GM23338 (cell line): Measurements from ENCODE around the gene GFOD1. TPM values are rescaled to one million over a fixed set of nuclear protein-coding genes. Genes with fewer than 3 reads are reported as not detected.
"Not testable (repeated sequence)": the region's sequence is repeated elsewhere in the genome, so short reads cannot be mapped to it uniquely, and the experiment has no call there.

ENCODE experiments used
- ATAC-seq: fragments of 200-7000 bp; cut with Tn5 transposase; 3 replicates; pipeline ENCODE4 v1.9.1; 2020
- DNase-seq: peaks from one replicate; pipeline ENCODE4 v3.0.0-alpha.2; 2015; ENCODE audit warnings: low spot score
- H2AFZ ChIP-seq: fragments of 200-600 bp; sonication (generic); 2 replicates; pipeline ENCODE4 v1.8.0; 2016; ENCODE audit warnings: antibody characterized with exemption, mild to moderate bottlenecking, moderate library complexity
- H3F3A ChIP-seq: fragments of 200-600 bp; sonication (generic); replicated peaks from 2 replicates; pipeline ENCODE4 v1.8.0; 2017; ENCODE audit warnings: antibody characterized with exemption, mixed run types, low read depth
- H3K27ac ChIP-seq: fragments of 200-600 bp; sonication (generic); 2 replicates; pipeline ENCODE4 v1.6.1; 2016; ENCODE audit warnings: low read depth
- H3K27me3 ChIP-seq: fragments of 200-600 bp; sonication (generic); 2 replicates; pipeline ENCODE4 v1.8.0; 2016; ENCODE audit warnings: mild to moderate bottlenecking, mixed run types, moderate library complexity; ENCODE audit not compliant: insufficient read depth
- H3K36me3 ChIP-seq: fragments of 200-600 bp; sonication (generic); 2 replicates; pipeline ENCODE4 v1.8.0; 2016; ENCODE audit warnings: mild to moderate bottlenecking; ENCODE audit not compliant: insufficient read depth
- H3K4me1 ChIP-seq: fragments of 200-600 bp; sonication (generic); 2 replicates; pipeline ENCODE4 v1.8.0; 2016; ENCODE audit warnings: mild to moderate bottlenecking, moderate library complexity; ENCODE audit not compliant: insufficient read depth
- H3K4me2 ChIP-seq: fragments of 200-600 bp; sonication (generic); 2 replicates; pipeline ENCODE4 v1.7.1; 2017; ENCODE audit warnings: mixed run types
- H3K4me3 ChIP-seq: fragments of 200-600 bp; sonication (generic); 2 replicates; pipeline ENCODE4 v1.6.1; 2016; ENCODE audit warnings: mixed run types
- H3K79me2 ChIP-seq: fragments of 200-600 bp; sonication (generic); replicated peaks from 2 replicates; pipeline ENCODE4 v1.8.0; 2017; ENCODE audit warnings: mild to moderate bottlenecking; ENCODE audit not compliant: insufficient read depth
- H3K9me2 ChIP-seq: fragments of 200-600 bp; sonication (generic); 2 replicates; pipeline ENCODE4 v1.8.0; 2017; ENCODE audit not compliant: insufficient read depth
- H4K20me1 ChIP-seq: fragments of 200-600 bp; sonication (generic); replicated peaks from 2 replicates; pipeline ENCODE4 v1.8.0; 2017; ENCODE audit warnings: mild to moderate bottlenecking; ENCODE audit not compliant: insufficient read depth
- H3K27ac Mint-ChIP-seq: 2 replicates; pipeline ENCODE4 v1.8.0; 2020; ENCODE audit warnings: inconsistent platforms, mild to moderate bottlenecking, moderate library complexity, mixed read lengths
- H3K27me3 Mint-ChIP-seq: 3 replicates; pipeline ENCODE4 v1.8.0; 2022; ENCODE audit warnings: low read depth, mild to moderate bottlenecking, moderate library complexity, mixed read lengths, inconsistent platforms; ENCODE audit not compliant: insufficient read depth, poor library complexity
- H3K36me3 Mint-ChIP-seq: 3 replicates; pipeline ENCODE4 v1.8.0; 2021; ENCODE audit warnings: low read depth, mild to moderate bottlenecking, inconsistent platforms, moderate library complexity, mixed read lengths
- H3K4me1 Mint-ChIP-seq: 3 replicates; pipeline ENCODE4 v1.8.0; 2020; ENCODE audit warnings: mild to moderate bottlenecking, inconsistent platforms, mixed read lengths
- H3K4me3 Mint-ChIP-seq: 3 replicates; pipeline ENCODE4 v1.8.0; 2021; ENCODE audit warnings: moderate library complexity, mild to moderate bottlenecking, inconsistent platforms, mixed read lengths
- H3K9me3 Mint-ChIP-seq: 3 replicates; pipeline ENCODE4 v1.8.0; 2020; ENCODE audit warnings: moderate library complexity, mild to moderate bottlenecking, inconsistent platforms, mixed read lengths
- ETS1 ChIP-seq: IDR thresholded peaks from 2 replicates; pipeline ENCODE4 v1.6.1; 2016; ENCODE audit warnings: antibody characterized with exemption
- ZNF114 ChIP-seq: fragments of 250-450 bp; sonication (Bioruptor Pico); IDR thresholded peaks from 2 replicates; pipeline ENCODE4 v1.5.0; 2020; ENCODE audit warnings: mild to moderate bottlenecking, moderate library complexity
- polyA plus RNA-seq: library from polyadenylated mRNA; unstranded; fragments of >200 nt; fragmentation: Nextera tagmentation; extraction: Ambion mirVana; gene quantifications from 2 replicates; pipeline ENCODE4 v1.2.1, GENCODE V29; 2016
- total RNA-seq: library from RNA; depleted of rRNA; stranded (reverse); fragments of >200 nt; shearing (Covaris generic); gene quantifications from 2 replicates; pipeline ENCODE4 v1.2.3, GENCODE V29; 2014
- TF ChIP-seq, protein P1 (sequence below): IDR thresholded peaks from one replicate; pipeline ENCODE4 v1.6.1; 2018; ENCODE audit warnings: antibody characterized with exemption; ENCODE audit not compliant: unreplicated experiment

GFOD1 gene
- total and polyA plus RNA-seq, 2 experiments from 2014 or later, result 4.9 to 12.8 TPM

DNA sequence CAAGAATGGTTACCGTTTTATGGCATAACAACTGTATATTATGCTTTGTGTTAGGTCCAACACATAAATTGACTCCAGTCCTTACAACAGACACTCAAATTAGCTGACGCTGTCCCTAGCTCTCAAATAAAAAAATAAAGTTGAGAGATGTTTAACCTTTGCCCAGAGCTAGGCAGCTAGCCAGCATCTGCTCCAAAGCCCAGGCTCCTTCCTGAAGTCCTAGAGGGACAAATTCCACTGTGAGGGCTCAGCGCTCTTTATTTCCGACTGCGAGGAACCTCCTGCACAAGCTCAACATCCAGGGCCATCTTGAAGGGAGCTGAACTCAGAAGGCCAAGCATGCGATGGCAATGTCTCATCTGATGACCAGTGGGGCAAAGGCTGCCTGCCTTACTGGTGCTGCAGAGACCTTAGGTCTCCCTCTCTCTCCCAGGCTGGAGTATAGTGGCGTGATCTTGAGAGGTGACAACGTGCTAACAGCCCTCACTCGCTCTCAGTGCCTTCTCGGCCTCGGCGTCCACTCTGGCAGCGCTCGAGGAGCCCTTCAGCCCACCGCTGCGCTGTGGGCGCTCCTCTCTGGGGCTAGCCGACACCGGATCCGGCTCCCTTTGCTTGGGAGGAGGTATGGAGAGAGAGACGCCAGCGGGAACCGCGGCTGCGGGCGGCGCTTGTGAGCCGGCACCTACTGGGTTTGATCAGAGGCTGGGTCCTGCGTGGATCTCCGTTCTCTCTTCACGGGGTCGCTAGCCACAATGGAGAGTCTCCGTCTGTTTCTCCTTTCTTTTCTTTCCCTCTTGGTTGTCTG, 24.7 kb upstream of the GFOD1 start (continued):
- TF ChIP-seq, protein P1, sequence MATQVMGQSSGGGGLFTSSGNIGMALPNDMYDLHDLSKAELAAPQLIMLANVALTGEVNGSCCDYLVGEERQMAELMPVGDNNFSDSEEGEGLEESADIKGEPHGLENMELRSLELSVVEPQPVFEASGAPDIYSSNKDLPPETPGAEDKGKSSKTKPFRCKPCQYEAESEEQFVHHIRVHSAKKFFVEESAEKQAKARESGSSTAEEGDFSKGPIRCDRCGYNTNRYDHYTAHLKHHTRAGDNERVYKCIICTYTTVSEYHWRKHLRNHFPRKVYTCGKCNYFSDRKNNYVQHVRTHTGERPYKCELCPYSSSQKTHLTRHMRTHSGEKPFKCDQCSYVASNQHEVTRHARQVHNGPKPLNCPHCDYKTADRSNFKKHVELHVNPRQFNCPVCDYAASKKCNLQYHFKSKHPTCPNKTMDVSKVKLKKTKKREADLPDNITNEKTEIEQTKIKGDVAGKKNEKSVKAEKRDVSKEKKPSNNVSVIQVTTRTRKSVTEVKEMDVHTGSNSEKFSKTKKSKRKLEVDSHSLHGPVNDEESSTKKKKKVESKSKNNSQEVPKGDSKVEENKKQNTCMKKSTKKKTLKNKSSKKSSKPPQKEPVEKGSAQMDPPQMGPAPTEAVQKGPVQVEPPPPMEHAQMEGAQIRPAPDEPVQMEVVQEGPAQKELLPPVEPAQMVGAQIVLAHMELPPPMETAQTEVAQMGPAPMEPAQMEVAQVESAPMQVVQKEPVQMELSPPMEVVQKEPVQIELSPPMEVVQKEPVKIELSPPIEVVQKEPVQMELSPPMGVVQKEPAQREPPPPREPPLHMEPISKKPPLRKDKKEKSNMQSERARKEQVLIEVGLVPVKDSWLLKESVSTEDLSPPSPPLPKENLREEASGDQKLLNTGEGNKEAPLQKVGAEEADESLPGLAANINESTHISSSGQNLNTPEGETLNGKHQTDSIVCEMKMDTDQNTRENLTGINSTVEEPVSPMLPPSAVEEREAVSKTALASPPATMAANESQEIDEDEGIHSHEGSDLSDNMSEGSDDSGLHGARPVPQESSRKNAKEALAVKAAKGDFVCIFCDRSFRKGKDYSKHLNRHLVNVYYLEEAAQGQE, result no peak
- TF ChIP-seq ETS1 (no peak), ZNF114 (CRISPR knock-in tag) (no peak)

DNA sequence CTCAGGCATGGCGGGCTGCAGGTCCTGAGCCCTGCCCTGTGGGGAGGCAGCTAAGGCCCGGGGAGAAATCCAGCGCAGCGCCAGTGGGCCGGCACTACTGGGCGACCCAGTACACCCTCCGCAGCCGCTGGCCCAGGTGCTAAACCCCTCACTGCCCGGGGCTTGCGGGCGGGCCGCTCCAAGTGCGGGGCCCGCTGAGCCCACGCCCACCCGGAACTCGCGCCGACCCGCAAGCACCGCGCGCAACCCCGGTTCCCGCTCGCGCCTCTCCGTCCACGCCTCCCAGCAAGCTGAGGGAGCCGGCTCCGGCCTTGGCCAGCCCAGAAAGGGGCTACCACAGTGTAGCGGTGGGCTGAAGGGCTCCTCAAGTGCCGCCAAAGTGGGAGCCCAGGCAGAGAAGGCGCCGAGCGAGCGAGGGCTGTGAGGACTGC, 23.8 kb upstream of the GFOD1 start:
- H3K27me3 ChIP-seq, H3K36me3 Mint-ChIP-seq, H3K4me1 ChIP-seq, H3K4me3 Mint-ChIP-seq, H3F3A ChIP-seq, H3K79me2 ChIP-seq, H3K9me3 Mint-ChIP-seq, H3K4me1 Mint-ChIP-seq, H3K27me3 Mint-ChIP-seq, H3K36me3 ChIP-seq, H3K27ac Mint-ChIP-seq, H3K27ac ChIP-seq, H4K20me1 ChIP-seq, H3K4me2 ChIP-seq, H3K9me2 ChIP-seq, H3K4me3 ChIP-seq: not testable (repeated sequence)
- ATAC-seq (peak; percentile 53), DNase-seq (peak; percentile 29)
- peak overlapping the region; percentile 76 for H2AFZ ChIP-seq

DNA sequence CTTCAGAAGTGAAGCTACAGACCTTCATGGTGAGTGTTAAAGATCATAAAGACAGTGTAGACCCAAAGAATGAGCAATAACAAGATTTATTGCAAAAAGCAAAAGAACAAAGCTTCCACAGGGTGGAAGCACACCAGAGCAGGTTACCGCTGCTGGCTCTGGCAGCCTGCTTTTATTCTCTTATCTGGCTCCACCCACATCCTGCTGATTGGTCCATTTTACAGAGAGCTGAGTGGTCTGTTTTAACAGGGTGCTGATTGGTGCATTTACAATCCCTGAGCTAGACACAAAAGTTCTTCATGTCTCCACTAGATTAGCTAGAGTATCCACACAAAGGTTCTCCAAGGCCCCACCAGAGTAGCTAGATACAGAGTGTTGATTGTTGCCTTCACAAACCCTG, 23.0 kb upstream of the GFOD1 start:
- not testable (repeated sequence) for H3K27me3 ChIP-seq

More for the DNA sequence above, 23.0 kb upstream of the GFOD1 start:
- not testable (repeated sequence) for DNase-seq, H3F3A ChIP-seq, H3K4me1 ChIP-seq, H3K9me3 Mint-ChIP-seq, H3K27ac ChIP-seq, H3K4me3 Mint-ChIP-seq, H3K9me2 ChIP-seq, ATAC-seq, H3K27ac Mint-ChIP-seq, H3K4me3 ChIP-seq, H3K27me3 Mint-ChIP-seq, H3K36me3 Mint-ChIP-seq, H3K4me2 ChIP-seq, H3K79me2 ChIP-seq, H3K36me3 ChIP-seq, H3K4me1 Mint-ChIP-seq, H4K20me1 ChIP-seq
- H2AFZ ChIP-seq, result 0 out of 2 replicates have a peak overlapping the region, but pooled peaks have one; percentile 18
